ENCODE data around the gene ST6GALNAC3. TPM values are rescaled to one million over a fixed set of nuclear protein-coding genes. Genes with fewer than 3 reads are reported as not detected.

ST6GALNAC3 gene
- total RNA-seq, 1 donor from 2014 or later = 23.6 TPM

DNA sequence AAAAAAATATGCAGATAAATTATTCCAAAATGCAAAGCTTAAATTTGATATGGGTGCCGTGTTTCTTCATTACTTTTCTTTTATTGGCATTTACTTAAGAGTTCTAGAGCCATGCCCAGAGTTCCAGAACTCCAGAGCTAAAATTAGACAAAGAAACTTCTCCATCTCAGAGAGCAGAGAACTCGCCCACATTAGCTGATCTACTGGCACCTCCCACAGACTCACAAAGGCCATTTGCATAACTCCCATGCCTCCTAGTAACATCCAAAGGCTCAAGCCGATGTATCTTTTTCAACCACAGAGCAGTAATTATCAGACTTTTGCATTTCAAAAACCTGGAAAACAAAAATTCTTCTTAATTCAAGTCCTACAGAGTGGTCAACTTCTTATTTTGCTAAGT, 468.9 kb downstream of the ST6GALNAC3 start:
- no peak for DNase-seq (ENCODE audit: low spot score)
- H2AFZ ChIP-seq (replicated peaks) = no peak overlapping the region
- H3K27ac ChIP-seq = no peak overlapping the region
- H3K4me1 Mint-ChIP-seq = peaks cover 34% of the 10 kb centered on the region
- no peaks in the 10 kb centered on the region for H3K27me3 ChIP-seq
- peaks cover 33% of the 10 kb centered on the region for H3K4me1 ChIP-seq
- H3K9me3 ChIP-seq (ENCODE audit: low read depth) = no peaks in the 10 kb centered on the region
- H3K27ac Mint-ChIP-seq = no peak overlapping the region
- peaks cover 2% of the 10 kb centered on the region for H3K27me3 Mint-ChIP-seq (ENCODE audit: insufficient read depth, low read depth)
- TF ChIP-seq EZH2 (IDR thresholded peaks at IDR 0.05) (no peak), CTCF (IDR thresholded peaks at IDR 0.05) (no peak)
- H3F3A ChIP-seq (ENCODE audit: low read depth) = peaks cover 20% of the 10 kb centered on the region
- peaks cover 11% of the 10 kb centered on the region for H3K9me3 Mint-ChIP-seq
- H3K4me3 ChIP-seq = no peak overlapping the region
- H3K4me3 Mint-ChIP-seq = no peak overlapping the region
- H3K9ac ChIP-seq = no peak overlapping the region
- H3K36me3 Mint-ChIP-seq = peaks cover 4% of the 10 kb centered on the region
- no peak overlapping the region for H3K4me2 ChIP-seq
- H3K79me2 ChIP-seq (ENCODE audit: low read depth) = no peaks in the 10 kb centered on the region
- H3K36me3 ChIP-seq = no peaks in the 10 kb centered on the region
- H4K20me1 ChIP-seq (ENCODE audit: low read depth) = no peaks in the 10 kb centered on the region

GRCh38 chr1:76546354-76546933, 471.9 kb downstream of the ST6GALNAC3 start:
- no peaks in the 10 kb centered on the region for H3K36me3 Mint-ChIP-seq
- no peaks in the 10 kb centered on the region for H3K9me3 ChIP-seq (ENCODE audit: low read depth)
- H3K9me3 Mint-ChIP-seq = no peaks in the 10 kb centered on the region
- no peaks in the 10 kb centered on the region for H3K27me3 Mint-ChIP-seq (ENCODE audit: insufficient read depth, low read depth)
- H3K27ac ChIP-seq = peak overlapping the region; percentile 74
- H4K20me1 ChIP-seq (ENCODE audit: low read depth) = no peaks in the 10 kb centered on the region
- peaks cover 20% of the 10 kb centered on the region for H3F3A ChIP-seq (ENCODE audit: low read depth)
- H3K4me3 Mint-ChIP-seq = no peak overlapping the region
- H3K79me2 ChIP-seq (ENCODE audit: low read depth) = no peaks in the 10 kb centered on the region
- H3K4me1 ChIP-seq = peaks cover 27% of the 10 kb centered on the region
- H2AFZ ChIP-seq (replicated peaks) = no peak overlapping the region
- H3K9ac ChIP-seq = no peak overlapping the region
- H3K27me3 ChIP-seq = no peaks in the 10 kb centered on the region
- H3K4me2 ChIP-seq = peak overlapping the region; percentile 31
- TF ChIP-seq EZH2 (IDR thresholded peaks at IDR 0.05) (no peak), CTCF (IDR thresholded peaks at IDR 0.05) (no peak), EZH2phosphoT487 (IDR thresholded peaks at IDR 0.05) (no peak)
- no peaks in the 10 kb centered on the region for H3K36me3 ChIP-seq
- no peak for DNase-seq (ENCODE audit: low spot score)
- no peak overlapping the region for H3K27ac Mint-ChIP-seq
- no peak overlapping the region for H3K4me3 ChIP-seq
- peaks cover 28% of the 10 kb centered on the region for H3K4me1 Mint-ChIP-seq

DNA sequence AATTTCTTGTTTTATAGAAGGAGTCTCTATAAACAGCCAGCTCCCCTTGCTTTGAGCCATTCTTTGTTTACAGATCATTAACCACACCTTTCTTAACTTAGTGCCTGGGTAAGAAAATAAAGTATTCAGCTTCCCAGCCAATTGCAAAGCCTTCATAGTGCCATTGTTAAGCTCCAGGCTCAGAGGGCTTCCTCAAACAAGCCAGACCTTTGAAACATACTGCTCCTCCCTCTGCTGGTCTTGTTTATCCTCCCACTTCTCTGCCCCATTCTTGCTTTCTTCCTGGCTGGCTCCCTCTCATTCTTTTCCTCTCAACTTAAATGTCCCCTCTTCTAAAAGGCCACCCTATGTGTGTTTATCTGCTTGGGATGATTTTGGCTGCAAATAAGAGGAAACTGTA, 473.4 kb downstream of the ST6GALNAC3 start:
- no peak overlapping the region for H2AFZ ChIP-seq (replicated peaks)
- no peaks in the 10 kb centered on the region for H3K27me3 ChIP-seq
- peaks cover 20% of the 10 kb centered on the region for H3F3A ChIP-seq (ENCODE audit: low read depth)
- H3K9me3 ChIP-seq (ENCODE audit: low read depth) = no peaks in the 10 kb centered on the region
- no peaks in the 10 kb centered on the region for H3K79me2 ChIP-seq (ENCODE audit: low read depth)
- Mint-ChIP-seq H3K27ac (peak overlapping the region; percentile 42), H3K4me3 (no peak overlapping the region), H3K36me3 (no peaks in the 10 kb centered on the region), H3K27me3 (ENCODE audit: insufficient read depth, low read depth) (no peaks in the 10 kb centered on the region), H3K4me1 (peaks cover 24% of the 10 kb centered on the region), H3K9me3 (no peaks in the 10 kb centered on the region)
- no peak overlapping the region for H3K4me3 ChIP-seq
- peak overlapping the region; percentile 56 for H3K27ac ChIP-seq
- peak overlapping the region; percentile 49 for H3K4me2 ChIP-seq
- no peaks in the 10 kb centered on the region for H3K36me3 ChIP-seq
- peak; percentile 65 for DNase-seq (ENCODE audit: low spot score)
- H3K4me1 ChIP-seq = peaks cover 25% of the 10 kb centered on the region
- H3K9ac ChIP-seq = no peak overlapping the region
- TF ChIP-seq EZH2phosphoT487 (IDR thresholded peaks at IDR 0.05) (no peak), CTCF (IDR thresholded peaks at IDR 0.05) (peak; percentile 32), EZH2 (IDR thresholded peaks at IDR 0.05) (no peak)
- H4K20me1 ChIP-seq (ENCODE audit: low read depth) = no peaks in the 10 kb centered on the region
